Gastrocnemius medialis (tissue), 4 donors: ENCODE measurements around the gene ARID3B.

Experiments
- POLR2A ChIP-seq, 2 donors: fragments of 450-650 bp; IDR thresholded peaks; one replicate each; pipeline ENCODE4 v1.6.1; 2017; ENCODE audit warnings: antibody characterized with exemption in 2 of 2, mild to moderate bottlenecking in 2 of 2, moderate library complexity in 2 of 2
- TF ChIP-seq, protein P1 (sequence below), 5 experiments: fragments of 450-650 bp in 3 of 5; fragments of 200-600 bp in 2 of 5; sonication (generic) in 2 of 5; IDR thresholded peaks in 4 of 5; conservative IDR thresholded peaks in 1 of 5; 1 replicate in 4 of 5; 2 replicates in 1 of 5; pipeline ENCODE4 v1.5.1; 2016 to 2019; ENCODE audit warnings: antibody characterized with exemption in 5 of 5, mild to moderate bottlenecking in 3 of 5, moderate library complexity in 3 of 5

DNA sequence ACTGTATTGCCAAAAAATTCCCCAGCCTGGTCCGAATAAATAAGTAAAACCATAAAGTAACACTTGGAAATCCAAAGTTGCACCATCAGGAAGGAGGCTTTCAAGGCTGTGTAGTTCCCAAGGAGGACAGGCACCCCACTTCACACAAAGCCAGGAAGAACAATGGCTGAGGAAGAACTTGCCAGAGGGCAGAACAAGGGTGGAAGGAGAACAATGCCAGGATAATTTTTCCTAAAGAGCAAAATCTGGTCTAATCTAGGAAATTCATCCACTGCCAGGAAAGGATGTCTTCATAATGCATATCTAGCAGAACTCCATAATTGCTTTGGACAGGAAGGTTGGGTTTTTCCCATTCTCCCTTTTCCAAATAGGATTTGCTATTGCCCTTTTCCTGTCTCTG is 15.7 kb upstream of the ARID3B start:
- TF ChIP-seq, protein P1, sequence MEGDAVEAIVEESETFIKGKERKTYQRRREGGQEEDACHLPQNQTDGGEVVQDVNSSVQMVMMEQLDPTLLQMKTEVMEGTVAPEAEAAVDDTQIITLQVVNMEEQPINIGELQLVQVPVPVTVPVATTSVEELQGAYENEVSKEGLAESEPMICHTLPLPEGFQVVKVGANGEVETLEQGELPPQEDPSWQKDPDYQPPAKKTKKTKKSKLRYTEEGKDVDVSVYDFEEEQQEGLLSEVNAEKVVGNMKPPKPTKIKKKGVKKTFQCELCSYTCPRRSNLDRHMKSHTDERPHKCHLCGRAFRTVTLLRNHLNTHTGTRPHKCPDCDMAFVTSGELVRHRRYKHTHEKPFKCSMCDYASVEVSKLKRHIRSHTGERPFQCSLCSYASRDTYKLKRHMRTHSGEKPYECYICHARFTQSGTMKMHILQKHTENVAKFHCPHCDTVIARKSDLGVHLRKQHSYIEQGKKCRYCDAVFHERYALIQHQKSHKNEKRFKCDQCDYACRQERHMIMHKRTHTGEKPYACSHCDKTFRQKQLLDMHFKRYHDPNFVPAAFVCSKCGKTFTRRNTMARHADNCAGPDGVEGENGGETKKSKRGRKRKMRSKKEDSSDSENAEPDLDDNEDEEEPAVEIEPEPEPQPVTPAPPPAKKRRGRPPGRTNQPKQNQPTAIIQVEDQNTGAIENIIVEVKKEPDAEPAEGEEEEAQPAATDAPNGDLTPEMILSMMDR (IDR thresholded peaks at IDR 0.05 in 4 of 5, conservative IDR thresholded peaks at IDR 0.05 in 1 of 5): no peak
- no peak for TF ChIP-seq POLR2A (IDR thresholded peaks at IDR 0.05)
